Tibial nerve (tissue), 3 donors: Measurements from ENCODE around the gene ALS2.

Experiments used
- CTCF ChIP-seq, 5 experiments: fragments of 200-600 bp in 3 of 5; fragments of 450-650 bp in 2 of 5; sonication (generic) in 3 of 5; IDR thresholded peaks; one replicate each; pipeline ENCODE4 v1.5.1; 2016 to 2019; ENCODE audit warnings: antibody characterized with exemption in 5 of 5, mild to moderate bottlenecking in 3 of 5, moderate library complexity in 2 of 5
- POLR2A ChIP-seq, 2 donors: fragments of 450-650 bp; IDR thresholded peaks; one replicate each; pipeline ENCODE4 v1.6.1; 2017; ENCODE audit warnings: antibody characterized with exemption in 2 of 2, mild to moderate bottlenecking in 2 of 2, moderate library complexity in 2 of 2

GRCh38 chr2:201674298-201674697 is 106.4 kb downstream of the ALS2 start:
- no peak for TF ChIP-seq CTCF (IDR thresholded peaks at IDR 0.05)
- TF ChIP-seq POLR2A (IDR thresholded peaks at IDR 0.05): no peak
